GM19043 (cell line): ENCODE data around the gene RPL12.

Experiments used
- ATAC-seq: cut with Tn5 transposase; IDR thresholded peaks from one replicate; pipeline ENCODE4 v1.9.1; 2021; ENCODE audit warnings: low read depth; ENCODE audit not compliant: unreplicated experiment

RPL12 gene

DNA sequence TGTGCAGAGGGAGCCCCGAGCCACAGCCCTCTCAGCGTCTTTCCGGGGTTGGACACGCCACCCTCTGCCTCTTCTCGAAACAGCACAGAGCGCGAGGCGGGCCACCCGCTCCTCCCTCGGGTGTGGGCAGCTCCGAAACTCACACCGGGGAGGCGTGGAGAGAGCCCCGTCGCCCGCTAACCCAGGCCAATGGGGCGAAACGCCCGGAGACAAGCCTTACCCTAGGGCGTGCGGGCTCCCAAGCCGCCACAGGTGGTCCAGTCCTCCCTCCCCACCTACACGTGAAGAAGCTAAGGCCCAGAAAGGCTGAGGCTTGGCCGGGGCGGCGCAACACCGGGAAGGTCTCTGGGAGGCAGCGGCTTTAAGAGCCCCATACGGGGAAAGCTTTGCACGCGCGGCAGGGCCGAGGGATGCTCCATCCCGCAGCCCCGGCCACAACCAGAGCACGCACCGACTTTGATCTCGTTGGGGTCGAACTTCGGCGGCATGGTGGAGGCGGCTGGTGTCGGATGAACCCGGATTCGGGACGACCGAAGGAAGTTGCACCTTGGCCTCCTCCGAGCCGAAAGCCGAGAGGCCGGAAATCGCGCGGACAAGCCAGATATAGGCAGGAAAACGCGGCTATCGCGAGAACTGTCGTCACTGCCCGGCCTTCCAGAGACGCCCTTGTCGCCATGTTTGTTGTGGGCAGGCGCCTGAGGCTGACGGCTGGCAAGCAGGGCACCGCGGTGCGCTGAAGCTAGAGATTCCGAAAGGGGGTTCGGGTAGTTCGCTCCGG lies at the start of gene RPL12, which contains the start of gene LRSAM1:
Gene RPL12 (minus strand): TSS at position 577 of the 778 bp plus-strand sequence. CDS start 89 bp downstream, at position 488.
Gene LRSAM1 (plus strand): TSS at position 681 of the 778 bp plus-strand sequence. CDS start 3,018 bp downstream, outside the sequence.
- peak; percentile 58 for ATAC-seq

DNA sequence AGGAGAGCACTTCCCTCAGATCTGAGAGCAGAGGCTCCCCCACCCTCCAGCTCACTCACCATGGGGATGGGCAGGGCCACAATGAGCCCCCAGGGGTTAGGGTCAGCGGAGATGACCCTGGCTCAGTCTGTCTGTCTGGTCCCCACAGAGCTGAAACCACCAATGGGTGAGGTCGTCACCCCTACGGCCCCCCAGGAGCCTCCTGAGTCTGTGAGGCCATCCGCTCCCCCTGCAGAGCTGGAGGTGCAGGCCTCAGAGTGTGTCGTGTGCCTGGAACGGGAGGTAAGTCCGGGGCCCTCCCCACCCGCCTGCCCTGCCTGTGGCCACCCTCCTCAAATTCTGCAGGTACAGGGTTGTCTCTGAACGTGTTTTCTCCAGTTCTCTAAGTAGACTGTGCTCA lies 49.7 kb upstream of the RPL12 start:
- no peak for ATAC-seq

DNA sequence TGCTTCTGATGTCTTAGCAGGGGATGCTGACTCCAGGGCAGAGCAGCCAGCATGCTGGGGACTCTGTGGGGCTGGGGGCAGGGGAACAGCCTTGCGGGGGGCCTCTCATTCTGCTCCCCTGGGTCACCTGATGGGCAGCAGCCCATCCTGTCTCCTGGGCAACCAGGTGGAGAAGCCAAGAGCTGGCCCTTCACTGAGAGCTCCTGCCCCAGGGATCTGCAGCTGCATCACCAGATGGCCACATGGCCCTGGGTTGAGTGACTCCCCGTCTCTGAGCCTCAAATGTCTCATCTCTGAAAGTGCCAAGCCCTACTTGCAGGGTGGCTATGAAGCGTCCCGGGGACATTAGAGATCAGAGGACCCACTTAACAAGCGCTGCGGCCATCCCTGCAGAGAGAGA lies 49.2 kb upstream of the RPL12 start:
- ATAC-seq: no peak

DNA sequence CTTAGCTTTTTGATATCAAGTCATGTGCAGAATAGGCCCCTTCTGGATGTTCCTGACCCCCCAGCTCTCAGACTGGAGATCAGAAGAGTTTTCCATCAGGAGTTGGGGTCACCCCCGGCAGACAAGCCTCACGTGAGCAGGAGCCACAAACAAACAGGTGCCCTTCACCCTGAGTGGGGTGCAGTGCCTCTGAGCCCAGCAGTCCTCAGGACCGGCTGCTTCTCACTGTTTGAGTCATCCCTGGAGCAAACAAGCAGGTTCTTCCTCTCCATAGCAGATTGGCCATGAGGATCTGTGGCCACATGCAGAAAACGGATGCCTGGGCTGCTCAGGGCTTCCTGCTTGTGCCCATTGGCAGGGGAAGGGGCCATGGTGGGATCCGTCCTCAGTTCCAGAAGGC lies 47.1 kb upstream of the RPL12 start:
- no peak for ATAC-seq

DNA sequence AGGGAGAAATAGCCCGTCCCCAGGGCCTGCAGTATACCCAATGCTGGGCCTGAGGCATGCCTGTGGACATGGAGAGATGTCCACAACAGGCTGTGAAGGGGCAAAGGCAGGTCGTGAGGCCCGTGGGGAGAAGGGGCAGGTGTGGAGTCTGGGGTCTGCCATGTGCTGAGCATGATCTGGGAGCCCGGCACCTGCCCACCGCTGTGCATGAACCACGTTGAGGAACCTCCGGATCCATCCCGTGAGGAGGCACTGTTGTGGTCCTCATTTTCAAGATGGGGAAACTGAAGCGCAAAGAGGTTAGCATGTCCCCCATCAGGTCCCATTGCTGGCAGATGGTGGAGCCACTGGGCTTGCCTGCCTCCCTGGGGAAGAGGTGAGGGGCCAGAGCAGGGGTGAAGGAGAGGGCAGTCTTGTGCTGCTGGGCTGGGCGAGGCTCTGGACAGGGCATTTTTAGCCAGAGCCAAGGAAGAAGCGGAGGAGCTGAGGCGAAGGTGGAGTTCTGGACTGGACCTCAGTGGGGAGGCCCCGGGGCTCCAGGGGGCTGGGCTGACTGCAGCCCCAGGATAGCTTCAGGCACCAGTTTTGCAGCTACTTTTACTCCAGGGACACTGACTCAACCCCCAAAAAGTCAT lies 46.6 kb upstream of the RPL12 start:
- ATAC-seq: no peak

DNA sequence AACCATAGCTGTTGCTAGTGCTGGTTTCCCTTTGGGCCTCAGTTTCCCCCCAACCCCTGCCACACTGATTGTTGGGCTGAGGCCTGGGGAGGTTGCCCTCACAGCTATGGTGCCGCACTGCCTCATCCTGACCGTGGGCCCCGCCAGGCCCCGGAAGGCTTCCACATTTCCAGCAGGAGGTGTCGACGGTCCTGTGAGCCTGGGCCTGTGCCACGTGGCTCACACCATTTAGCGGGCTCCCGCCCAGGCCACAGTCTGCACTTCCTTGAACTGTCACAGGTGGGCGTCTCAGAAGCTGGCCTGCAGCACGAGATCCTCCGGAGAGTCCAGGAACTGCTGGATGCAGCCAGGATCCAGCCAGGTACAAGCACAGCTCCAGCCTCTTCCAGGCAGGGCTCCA lies 45.8 kb upstream of the RPL12 start:
- no peak for ATAC-seq

DNA sequence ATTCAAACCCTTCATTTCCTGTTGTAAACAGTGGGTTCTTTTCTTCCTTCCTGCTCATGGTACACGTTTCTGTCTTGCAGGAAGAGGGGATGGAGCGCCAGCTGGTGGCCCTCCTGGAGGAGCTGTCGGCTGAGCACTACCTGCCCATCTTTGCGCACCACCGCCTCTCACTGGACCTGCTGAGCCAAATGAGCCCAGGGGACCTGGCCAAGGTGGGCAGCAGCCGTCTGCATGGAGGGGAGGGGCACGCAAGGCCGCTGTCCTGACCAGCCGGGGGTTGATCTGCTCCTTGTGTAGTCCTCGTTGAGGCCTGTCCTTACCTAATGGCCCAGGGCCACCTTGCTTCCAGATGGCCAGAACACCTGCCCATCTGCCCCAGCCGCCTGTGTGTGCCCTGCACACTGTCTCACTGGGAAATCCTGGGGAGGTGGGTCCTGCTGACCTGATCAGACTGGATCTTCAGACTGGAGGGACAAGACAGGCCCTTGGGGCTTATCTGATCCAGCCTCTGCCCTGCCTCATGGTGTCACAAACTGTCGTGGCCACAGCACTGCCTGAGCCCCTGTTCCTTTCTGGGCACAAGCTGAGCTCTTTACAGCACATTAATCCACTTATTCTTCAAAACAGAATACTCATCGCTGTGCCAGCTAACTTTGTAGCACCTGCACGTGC lies 44.8 kb upstream of the RPL12 start:
- no peak for ATAC-seq

DNA sequence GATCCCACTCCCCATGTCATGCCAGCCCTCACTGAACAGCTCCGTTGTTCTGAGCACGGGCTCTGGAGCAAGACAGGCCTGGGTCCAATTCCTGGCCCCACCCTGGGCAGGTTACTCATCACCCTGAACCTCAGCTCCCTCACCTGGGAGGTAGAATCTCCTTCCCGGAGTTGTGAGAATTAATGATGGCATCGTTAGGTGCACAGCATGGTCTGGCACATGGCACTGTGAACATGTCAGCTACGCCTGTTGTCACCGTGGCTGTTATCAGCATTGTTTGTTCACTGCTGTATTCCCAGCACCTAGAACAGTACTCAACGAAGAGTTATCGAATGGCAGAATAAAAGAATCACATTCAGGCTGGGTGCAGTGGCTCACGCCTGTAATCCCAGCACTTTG lies 43.1 kb upstream of the RPL12 start:
- no peak for ATAC-seq

DNA sequence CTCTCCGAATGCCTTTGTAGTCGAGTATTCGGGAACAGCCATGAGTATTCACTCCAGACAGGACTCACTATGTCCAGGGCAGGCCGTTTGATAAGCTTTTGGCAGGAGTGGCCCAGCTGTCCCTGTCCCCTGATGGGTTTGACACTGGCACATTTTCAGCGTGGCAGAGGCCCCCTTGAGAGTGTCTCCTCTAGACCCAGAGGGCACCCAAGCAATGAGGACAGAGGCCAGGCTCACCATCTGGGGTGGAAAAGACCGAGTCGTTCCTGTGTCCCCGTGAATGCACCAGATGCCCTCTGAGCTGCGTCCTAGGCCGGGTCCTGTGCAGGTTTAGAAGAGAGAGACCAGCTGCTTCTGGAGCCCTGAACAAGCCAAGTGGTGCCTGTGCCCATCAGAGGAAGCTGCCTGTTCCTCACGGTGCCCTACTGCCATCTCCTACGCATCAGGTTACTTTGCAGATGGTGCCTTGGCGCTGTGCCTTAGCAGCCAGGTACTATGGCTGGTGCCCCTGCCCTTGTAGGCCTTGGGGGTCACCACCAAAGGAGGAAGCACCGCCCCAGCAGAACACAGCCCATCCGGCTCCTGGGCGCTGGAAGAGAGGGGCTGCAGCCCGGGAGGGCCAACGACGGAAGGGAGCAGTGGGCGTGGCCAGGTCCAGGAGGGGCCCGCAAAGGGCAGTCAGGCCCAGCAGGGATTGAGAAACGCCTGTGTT lies 42.5 kb upstream of the RPL12 start:
- ATAC-seq: no peak

DNA sequence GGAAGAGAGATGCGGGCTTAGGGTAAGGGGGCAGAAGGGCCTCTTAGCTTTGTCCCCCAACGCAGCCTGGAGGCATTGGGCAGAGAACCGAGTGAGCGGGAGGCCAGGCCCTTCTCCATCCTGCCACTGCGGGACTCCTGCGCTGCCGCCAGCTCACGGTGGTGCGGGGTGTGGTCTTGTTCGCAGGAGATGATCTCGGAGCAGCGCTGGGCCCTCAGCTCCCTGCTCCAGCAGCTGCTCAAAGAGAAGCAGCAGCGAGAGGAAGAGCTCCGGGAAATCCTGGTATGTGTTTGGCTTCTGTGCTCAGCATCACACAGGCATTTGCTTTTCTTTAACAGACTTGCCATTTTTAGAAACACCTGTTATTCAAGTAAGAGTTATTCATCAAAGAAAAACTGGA lies 41.4 kb upstream of the RPL12 start:
- no peak for ATAC-seq

DNA sequence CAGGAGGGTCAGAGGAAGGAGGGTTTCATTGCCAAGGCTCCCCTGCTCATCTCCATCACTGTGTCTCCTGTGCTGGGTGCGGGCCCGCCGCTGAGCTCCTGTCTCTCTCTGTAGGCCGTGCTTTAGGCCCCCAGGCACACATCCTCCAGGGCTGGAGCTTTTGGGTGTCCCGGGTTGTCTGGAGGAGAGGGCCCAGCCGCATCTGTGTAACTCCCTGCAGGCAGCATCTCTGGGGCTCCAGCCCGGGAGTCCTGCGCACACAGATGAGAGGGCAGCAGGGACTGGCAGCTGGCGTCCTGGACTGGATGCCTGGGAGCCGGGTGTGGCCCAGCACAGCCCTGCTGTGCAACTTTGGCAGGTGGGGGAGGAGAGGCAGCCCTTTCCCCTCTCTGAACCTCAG lies 40.3 kb upstream of the RPL12 start:
- no peak for ATAC-seq

DNA sequence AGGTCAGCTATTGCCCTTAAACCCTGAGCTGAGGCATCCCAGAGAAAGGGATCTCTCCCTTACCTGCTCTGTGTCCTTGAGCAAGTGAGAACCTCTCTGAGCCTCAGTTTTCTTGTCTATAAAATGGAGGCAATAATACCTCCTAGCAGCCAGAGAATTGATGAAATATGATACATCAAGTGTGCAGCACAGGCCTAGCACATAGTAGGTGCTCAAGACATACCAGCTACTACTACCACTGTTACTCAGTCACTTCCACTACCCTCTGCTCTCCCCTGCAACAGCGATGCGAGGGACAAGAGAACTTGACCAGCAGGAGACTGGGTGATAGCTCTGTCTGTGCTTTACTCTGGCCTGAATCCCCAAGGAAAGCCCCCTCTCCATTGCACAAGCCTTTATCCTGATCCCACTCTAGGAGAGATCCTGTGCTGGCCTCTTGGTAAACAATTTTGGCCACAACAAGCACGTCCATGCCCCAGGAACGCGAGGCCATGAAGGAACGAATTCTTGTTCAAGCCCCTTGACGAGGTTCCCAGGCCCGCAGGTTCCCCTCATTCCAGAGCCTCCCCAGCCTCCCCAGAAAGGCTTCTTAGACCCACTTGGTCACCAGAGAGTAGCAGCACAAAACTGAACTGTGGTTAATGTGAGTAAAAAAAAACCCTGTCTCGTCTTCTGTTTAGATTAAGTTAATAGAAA lies 39.5 kb upstream of the RPL12 start:
- no peak for ATAC-seq

DNA sequence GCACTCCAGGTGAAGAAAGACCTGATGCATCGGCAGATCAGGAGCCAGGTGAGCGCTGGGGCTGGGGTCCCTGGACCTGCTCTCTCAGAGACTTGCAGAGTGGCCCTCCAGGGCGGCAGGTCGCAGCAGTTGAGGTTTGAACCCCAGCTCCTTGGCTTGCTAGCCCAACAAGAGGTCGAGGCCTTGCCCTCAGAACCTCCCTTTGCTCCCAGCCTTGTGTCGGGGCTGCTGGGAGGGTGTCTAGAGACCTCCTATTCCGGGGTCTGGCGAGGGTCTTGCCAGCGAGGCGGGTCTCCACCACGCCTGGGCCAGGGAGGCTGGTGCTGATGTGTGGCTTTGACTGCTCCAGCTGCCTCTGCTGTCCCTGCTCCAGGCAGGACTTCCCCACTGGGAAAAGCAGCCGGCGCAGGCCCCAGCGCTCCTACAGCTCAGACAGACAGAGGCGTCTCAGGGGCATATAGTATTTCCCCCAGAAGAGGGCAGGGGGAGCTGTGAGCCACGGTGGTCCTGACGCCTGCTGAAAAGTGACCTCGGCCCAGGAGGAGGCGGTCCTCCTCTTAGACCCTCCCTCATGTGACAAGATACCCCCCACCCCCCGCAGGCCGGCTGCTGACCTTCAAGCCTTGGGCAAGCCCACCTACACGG lies 38.4 kb upstream of the RPL12 start:
- no peak for ATAC-seq

DNA sequence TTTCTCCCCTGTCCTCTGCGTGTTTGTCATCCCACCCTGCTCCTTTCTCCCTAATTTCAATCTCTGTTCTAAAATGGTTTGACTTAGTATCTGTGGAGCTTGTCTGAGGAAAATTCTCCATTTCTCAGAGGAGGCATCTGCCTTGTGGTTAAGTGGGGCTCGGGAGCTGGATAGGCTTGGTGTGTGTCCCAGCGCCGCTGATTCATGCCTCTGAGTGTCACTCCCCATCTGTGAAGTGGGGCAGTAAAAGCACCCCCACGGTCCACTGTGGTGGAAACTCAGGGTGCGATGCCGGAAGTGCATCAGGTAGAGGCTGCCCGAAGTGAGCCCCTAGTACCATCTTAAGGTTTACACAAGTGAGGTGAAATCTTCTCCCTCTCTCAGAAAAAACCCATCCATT lies 37.7 kb upstream of the RPL12 start:
- ATAC-seq: no peak

DNA sequence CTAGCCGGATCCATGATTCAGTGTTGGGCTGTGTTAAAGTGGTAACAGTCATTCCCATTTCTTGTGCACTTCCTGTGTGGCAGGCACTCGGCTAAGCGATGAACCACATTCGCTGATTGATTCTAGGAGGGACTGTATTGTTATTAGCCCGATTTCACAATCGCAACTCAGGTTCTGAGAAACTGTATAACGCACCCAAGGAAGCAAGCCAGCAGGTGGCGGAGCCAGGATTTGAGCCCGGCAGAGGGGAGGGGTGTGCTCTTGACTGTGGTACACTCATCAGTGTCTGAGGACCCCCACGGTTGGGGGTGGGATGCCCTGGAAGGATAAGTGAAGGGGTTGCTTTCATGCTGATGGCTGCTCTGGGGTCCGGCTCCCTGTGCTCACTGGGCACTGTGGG lies 34.8 kb upstream of the RPL12 start:
- ATAC-seq: no peak

DNA sequence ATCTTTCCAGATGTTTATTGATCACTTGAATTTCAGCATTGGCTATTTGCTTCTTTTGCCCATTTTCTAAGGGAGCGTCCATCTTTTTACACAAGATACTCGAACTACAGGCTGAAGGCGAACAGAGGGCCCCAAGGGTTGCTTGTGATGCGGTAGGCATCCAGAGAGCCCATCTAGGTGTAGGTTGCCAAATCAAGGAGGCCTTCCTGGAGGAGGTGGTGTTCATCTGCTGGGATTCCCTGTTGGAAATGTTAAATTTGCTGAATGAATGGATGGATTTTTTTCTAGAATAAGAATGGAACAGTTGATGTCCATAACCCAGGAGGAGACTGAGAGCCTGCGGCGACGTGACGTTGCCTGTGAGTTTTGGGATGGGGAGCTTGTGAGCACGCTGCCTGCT lies 31.5 kb upstream of the RPL12 start:
- no peak for ATAC-seq

DNA sequence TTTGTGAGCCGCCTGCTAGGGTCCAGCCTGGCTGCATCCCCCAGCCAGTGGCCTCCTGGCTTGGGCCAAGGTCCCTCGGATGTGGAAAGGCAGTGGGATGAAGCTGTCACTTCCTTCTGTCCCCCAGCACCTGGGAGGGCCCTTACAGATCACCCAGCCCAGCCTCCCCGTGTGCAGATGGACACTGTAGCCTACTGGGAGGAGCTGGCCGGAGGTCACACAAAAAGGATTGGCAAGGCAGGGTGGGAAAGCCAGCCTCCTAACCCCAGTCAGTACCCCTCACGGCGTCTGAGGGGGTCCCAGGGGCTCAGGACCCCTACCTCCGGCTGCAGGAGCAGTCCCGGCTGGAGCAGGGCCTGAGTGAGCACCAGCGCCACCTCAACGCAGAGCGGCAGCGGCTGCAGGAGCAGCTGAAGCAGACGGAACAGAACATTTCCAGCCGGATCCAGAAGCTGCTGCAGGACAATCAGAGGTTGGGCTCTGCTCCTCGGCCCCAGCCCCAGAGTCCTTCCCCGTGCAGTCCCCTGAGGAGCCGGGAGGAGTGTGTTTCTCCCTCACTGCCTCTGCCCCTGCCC lies 28.4 kb upstream of the RPL12 start:
- no peak for ATAC-seq

DNA sequence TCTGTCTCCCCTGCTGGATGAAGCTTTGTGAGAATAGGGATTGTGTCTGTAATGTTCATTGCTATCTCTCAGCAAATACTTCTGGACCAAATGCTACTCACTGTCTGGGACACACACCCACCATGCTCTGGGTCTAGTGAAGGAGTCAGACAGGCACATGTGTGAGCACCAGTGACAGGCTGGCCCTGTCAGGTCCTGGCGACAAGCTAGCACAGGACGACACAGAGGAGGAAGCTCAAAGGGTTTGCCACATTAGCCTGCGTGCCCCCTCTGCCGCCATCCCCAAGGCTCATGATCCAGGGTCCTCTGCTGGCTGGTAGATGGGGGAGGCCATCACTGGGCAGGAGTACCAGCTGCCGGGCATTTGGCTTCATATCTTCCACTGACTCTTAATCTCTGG lies 23.4 kb upstream of the RPL12 start:
- no peak for ATAC-seq

DNA sequence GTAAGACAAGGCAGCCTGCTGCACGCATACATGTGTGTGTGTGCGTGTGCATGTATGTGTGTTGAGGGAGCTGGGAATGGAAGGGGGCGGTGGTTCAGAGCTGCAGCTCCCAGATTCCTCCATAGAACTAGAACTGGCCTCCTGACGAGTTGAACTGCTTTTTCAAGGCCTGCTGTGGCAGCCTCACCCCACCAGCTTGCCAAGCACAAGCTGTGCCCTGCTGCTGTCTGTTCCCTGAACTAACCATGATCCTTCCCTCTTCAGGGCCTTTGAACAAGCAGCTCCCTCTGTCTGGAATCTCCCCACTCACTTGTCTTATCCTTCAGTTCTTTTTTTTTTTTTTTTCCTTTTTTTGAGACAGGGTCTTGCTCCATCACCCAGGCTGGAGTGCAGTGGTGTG lies 22.7 kb upstream of the RPL12 start:
- ATAC-seq: no peak

DNA sequence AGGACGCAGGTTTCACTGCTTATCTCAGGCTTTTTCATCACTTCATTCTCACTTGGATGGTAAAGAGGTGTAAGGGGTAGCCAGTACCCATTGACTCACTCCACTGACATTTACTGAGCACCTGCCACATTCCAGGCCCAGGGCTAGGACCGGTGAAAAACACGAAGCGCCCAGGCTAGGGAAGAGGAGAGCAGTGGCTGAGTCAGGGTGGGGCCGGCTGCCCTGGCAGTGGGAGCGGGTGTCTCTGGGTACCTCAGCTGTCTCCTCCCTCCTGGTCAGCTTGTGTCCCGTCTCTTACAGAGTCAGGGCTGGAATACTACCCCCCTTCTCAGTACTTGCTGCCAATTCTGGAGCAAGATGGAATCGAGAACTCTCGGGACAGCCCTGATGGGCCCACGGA lies 22.3 kb upstream of the RPL12 start:
- ATAC-seq: no peak
